ENCODE measurements around the gene KPNA1.

DNA sequence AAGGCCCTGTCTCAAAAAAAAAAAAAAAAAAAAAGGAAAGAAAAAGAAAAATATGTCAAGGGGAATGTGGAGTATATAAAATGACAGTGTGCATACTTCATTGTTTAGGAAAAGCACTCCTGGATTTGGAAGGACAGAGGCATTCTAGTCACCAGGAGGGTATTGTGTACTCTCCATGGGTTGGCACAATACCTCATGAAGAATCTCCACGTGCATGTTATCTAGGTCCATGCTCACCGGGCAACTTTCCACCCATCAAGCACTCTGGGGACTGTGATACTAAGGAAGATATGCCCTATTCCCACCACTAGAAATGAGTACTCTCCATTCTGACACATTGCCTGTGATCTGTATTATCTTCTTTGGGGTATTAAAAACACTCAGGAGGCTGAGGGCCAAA lies 15.4 kb upstream of the KPNA1 start:
- no peak for TF ChIP-seq FOXA1 (IDR thresholded peaks at IDR 0.05)
- TF ChIP-seq FOXA1 (CRISPR knock-in tag; IDR thresholded peaks at IDR 0.05), result no peak
- no peak for TF ChIP-seq ZNF34 (CRISPR knock-in tag; IDR thresholded peaks at IDR 0.05; ENCODE audit: borderline replicate concordance)
- TF ChIP-seq, protein P1, sequence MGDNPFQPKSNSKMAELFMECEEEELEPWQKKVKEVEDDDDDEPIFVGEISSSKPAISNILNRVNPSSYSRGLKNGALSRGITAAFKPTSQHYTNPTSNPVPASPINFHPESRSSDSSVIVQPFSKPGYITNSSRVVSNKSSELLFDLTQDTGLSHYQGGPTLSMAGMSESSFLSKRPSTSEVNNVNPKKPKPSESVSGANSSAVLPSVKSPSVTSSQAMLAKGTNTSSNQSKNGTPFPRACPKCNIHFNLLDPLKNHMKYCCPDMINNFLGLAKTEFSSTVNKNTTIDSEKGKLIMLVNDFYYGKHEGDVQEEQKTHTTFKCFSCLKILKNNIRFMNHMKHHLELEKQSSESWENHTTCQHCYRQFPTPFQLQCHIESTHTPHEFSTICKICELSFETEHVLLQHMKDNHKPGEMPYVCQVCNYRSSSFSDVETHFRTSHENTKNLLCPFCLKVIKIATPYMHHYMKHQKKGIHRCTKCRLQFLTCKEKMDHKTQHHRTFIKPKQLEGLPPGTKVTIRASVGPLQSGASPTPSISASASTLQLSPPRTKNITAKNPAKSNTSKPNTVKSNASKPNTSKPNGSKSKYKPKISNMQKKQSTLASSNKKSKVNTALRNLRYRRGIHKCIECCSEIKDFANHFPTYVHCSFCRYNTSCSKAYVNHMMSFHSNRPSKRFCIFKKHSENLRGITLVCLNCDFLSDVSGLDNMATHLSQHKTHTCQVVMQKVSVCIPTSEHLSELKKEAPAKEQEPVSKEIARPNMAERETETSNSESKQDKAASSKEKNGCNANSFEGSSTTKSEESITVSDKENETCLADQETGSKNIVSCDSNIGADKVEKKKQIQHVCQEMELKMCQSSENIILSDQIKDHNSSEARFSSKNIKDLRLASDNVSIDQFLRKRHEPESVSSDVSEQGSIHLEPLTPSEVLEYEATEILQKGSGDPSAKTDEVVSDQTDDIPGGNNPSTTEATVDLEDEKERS (CRISPR knock-in tag; IDR thresholded peaks at IDR 0.05), result no peak
- no peak for TF ChIP-seq SP2 (CRISPR knock-in tag; IDR thresholded peaks at IDR 0.05)
- no peak for TF ChIP-seq ZNF567 (CRISPR knock-in tag; IDR thresholded peaks at IDR 0.05; ENCODE audit: borderline replicate concordance)
- no peak for TF ChIP-seq SMAD3 (CRISPR knock-in tag; IDR thresholded peaks at IDR 0.05)
- no peak for TF ChIP-seq CTCF (CRISPR knock-in tag; IDR thresholded peaks at IDR 0.05)
- no peak for TF ChIP-seq MIER2 (CRISPR knock-in tag; IDR thresholded peaks at IDR 0.05)
- TF ChIP-seq POLR2AphosphoS5 (IDR thresholded peaks at IDR 0.05; ENCODE audit: low read depth, low read length), result no peak
- TF ChIP-seq FOSL2 (CRISPR knock-in tag; IDR thresholded peaks at IDR 0.05), result no peak
- no peak for TF ChIP-seq IRF2 (CRISPR knock-in tag; IDR thresholded peaks at IDR 0.05)
- no peak for TF ChIP-seq ZNF256 (CRISPR knock-in tag; conservative IDR thresholded peaks at IDR 0.05)
- no peak for TF ChIP-seq SRSF1 (optimal IDR thresholded peaks at IDR 0.05; ENCODE audit: low read depth, low read length)
- TF ChIP-seq ZNF282 (IDR thresholded peaks at IDR 0.05; ENCODE audit: partially characterized antibody), result no peak

All from HepG2 (cell line).